ENCODE results near the gene CATSPERB. TPM values are rescaled to one million over a fixed set of nuclear protein-coding genes. Genes with fewer than 3 reads are reported as not detected.

The CATSPERB gene
- total and polyA plus RNA-seq, 2 of the 8 experiments (the other 6 are each of a cell fraction or from before 2014, with no cell fraction given): 0.11 to 0.30 TPM

DNA sequence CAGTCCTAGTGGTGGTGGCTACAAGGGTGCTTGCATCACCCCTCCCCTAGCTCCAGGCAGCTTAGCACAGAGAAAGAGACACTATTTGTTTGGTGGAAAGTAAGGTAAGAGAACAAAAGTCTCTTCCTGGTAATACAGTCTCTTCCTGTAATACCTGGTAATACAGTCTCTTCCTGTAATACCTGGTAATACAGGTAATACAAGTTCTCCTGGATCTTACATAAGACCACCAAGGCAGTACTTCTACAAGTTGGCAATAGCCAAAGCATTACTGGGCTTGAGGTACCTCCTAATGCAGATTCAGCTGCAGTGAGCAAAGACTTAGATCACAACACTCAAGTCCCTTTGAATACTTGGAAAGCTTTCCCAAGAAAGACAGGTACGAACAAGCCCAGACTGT, 77.0 kb downstream of the CATSPERB start (continued):
- TF ChIP-seq CHD7 (IDR thresholded peaks at IDR 0.05; ENCODE audit: insufficient replicate concordance, low read length) (no peak), YY1 (IDR thresholded peaks at IDR 0.05; ENCODE audit: low read depth, low read length) (no peak), TAF7 (optimal IDR thresholded peaks at IDR 0.05; ENCODE audit: borderline replicate concordance, low read depth, low read length) (no peak), SUZ12 (IDR thresholded peaks at IDR 0.05; ENCODE audit: low read length) (no peak), KDM4A (IDR thresholded peaks at IDR 0.05; ENCODE audit: low read depth, low read length, severe bottlenecking) (no peak), EGR1 (IDR thresholded peaks at IDR 0.05; ENCODE audit: borderline replicate concordance, low read depth, low read length) (no peak), POLR2AphosphoS5 (IDR thresholded peaks at IDR 0.05; ENCODE audit: low read depth, low read length) (no peak)

Measured in H1 (cell line).